ENCODE results near the gene ICA1. TPM values are rescaled to one million over a fixed set of nuclear protein-coding genes. Genes with fewer than 3 reads are reported as not detected.

Gene ICA1
- total RNA-seq, 1 donor from 2014 or later = 10.5 TPM

DNA sequence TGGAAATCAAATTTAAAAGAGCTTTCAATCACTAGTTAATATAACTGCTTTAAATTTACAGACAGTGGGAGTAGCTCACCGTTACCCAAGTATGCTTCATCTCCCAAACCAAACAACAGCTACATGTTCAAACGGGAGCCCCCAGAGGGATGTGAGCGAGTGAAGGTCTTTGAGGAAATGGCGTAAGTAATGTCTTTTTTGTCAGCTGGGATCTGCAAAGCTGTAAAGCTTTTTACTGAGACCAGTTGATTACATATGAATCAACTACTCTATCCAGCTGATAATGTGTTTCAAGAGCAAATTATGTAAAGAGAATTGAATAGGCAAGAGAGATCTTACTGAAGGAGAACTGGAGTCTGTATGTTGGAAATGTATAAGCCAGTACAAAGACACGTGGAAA lies 177.1 kb downstream of the ICA1 start:
- no peak for DNase-seq (ENCODE audit: low read depth)

DNA sequence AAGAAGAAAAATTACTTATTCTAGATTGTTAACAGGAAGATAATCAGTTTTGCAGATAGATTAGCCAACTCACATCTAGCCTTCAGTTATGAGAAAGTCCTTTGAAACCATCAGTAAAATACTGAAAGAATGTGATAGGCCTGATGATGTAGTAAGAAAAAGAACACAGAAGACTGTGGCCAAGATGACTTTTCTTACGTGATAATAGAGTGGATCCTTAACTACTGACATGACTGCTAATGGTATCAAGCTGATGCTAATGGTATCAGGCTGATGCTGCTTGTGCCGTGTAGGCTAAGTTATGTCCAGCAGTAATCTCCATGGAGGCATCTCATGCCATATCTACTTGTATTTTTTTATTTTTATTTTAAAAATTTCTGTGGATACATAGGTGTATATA lies 179.2 kb downstream of the ICA1 start:
- H3K36me3 ChIP-seq (ENCODE audit: control insufficient read depth, insufficient read depth, low read length) = no peaks in the 10 kb centered on the region
- TF ChIP-seq, protein P1, sequence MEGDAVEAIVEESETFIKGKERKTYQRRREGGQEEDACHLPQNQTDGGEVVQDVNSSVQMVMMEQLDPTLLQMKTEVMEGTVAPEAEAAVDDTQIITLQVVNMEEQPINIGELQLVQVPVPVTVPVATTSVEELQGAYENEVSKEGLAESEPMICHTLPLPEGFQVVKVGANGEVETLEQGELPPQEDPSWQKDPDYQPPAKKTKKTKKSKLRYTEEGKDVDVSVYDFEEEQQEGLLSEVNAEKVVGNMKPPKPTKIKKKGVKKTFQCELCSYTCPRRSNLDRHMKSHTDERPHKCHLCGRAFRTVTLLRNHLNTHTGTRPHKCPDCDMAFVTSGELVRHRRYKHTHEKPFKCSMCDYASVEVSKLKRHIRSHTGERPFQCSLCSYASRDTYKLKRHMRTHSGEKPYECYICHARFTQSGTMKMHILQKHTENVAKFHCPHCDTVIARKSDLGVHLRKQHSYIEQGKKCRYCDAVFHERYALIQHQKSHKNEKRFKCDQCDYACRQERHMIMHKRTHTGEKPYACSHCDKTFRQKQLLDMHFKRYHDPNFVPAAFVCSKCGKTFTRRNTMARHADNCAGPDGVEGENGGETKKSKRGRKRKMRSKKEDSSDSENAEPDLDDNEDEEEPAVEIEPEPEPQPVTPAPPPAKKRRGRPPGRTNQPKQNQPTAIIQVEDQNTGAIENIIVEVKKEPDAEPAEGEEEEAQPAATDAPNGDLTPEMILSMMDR (IDR thresholded peaks at IDR 0.05; ENCODE audit: insufficient read depth, low read length, severe bottlenecking) = no peak
- no peak for DNase-seq (ENCODE audit: low read depth)
- FAIRE-seq = no peak
- H3K27me3 ChIP-seq (ENCODE audit: control insufficient read depth, insufficient read depth, low read length) = no peaks in the 10 kb centered on the region
- H3K4me3 ChIP-seq (ENCODE audit: low read depth, low read length) = no peak overlapping the region

More for the DNA sequence above, 177.1 kb downstream of the ICA1 start:
- FAIRE-seq = no peak
- no peak overlapping the region for H3K4me3 ChIP-seq (ENCODE audit: low read depth, low read length)
- TF ChIP-seq, protein P1 (IDR thresholded peaks at IDR 0.05; ENCODE audit: insufficient read depth, low read length, severe bottlenecking) = no peak
- H3K36me3 ChIP-seq (ENCODE audit: control insufficient read depth, insufficient read depth, low read length) = no peaks in the 10 kb centered on the region
- H3K27me3 ChIP-seq (ENCODE audit: control insufficient read depth, insufficient read depth, low read length) = no peaks in the 10 kb centered on the region

DNA sequence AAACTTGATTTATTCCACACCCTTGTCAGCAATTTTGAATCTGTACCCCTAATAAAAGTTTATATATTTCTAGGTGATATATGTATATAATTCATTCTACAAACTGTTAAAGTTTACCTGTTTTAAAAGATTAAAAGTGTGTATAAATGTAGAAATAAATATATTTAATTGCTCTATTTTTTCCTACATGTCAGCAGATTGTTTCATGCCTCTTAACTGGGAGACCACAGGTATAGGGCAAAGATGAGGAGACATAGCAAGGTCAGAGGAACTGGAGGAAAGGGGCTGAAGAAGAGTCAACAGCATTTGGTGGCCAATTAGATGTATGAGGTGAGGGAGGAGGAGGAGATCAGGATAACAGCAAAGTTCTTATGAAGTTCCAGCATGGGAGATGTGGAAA lies 183.5 kb downstream of the ICA1 start:
- H3K27me3 ChIP-seq (ENCODE audit: control insufficient read depth, insufficient read depth, low read length) = no peaks in the 10 kb centered on the region
- FAIRE-seq = no peak
- H3K36me3 ChIP-seq (ENCODE audit: control insufficient read depth, insufficient read depth, low read length) = no peaks in the 10 kb centered on the region
- TF ChIP-seq, protein P1 (IDR thresholded peaks at IDR 0.05; ENCODE audit: insufficient read depth, low read length, severe bottlenecking) = no peak
- DNase-seq (ENCODE audit: low read depth) = no peak
- H3K4me3 ChIP-seq (ENCODE audit: low read depth, low read length) = no peak overlapping the region

DNA sequence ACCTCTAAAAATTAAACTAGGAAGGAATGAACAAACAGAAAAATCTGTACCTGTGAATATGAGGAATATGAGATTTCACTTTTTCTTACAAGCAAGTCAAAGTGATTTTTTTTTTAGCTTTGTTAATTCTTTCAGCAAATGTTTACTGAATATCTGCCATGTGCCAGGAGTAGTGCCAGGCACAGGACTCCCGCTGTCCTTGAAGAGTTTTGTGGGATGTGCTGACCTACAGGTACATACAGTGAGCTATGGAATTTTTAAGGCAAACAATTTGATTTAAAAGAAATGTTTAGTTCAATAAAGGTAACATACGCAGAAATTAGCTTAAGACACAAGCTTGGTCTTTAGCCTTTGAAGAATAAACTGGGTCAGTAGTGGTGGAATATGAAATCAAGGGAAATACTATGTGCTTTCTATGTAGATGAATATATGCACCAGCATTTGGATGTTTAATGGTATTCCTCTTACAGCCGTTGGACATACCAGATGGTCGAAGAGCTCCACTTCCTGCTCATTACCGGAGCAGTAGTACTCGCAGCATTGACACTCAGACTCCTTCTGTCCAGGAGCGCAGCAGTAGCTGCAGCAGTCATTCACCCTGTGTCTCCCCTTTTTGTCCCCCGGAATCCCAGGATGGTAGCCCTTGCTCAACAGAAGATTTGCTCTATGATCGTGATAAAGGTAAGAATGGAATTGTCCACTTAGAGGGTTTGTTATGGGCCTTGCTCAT lies 191.4 kb downstream of the ICA1 start:
- H3K4me3 ChIP-seq (ENCODE audit: low read depth, low read length) = no peak overlapping the region
- no peaks in the 10 kb centered on the region for H3K36me3 ChIP-seq (ENCODE audit: control insufficient read depth, insufficient read depth, low read length)
- no peak for DNase-seq (ENCODE audit: low read depth)
- no peak for FAIRE-seq
- TF ChIP-seq, protein P1 (IDR thresholded peaks at IDR 0.05; ENCODE audit: insufficient read depth, low read length, severe bottlenecking) = no peak
- H3K27me3 ChIP-seq (ENCODE audit: control insufficient read depth, insufficient read depth, low read length) = no peaks in the 10 kb centered on the region

DNA sequence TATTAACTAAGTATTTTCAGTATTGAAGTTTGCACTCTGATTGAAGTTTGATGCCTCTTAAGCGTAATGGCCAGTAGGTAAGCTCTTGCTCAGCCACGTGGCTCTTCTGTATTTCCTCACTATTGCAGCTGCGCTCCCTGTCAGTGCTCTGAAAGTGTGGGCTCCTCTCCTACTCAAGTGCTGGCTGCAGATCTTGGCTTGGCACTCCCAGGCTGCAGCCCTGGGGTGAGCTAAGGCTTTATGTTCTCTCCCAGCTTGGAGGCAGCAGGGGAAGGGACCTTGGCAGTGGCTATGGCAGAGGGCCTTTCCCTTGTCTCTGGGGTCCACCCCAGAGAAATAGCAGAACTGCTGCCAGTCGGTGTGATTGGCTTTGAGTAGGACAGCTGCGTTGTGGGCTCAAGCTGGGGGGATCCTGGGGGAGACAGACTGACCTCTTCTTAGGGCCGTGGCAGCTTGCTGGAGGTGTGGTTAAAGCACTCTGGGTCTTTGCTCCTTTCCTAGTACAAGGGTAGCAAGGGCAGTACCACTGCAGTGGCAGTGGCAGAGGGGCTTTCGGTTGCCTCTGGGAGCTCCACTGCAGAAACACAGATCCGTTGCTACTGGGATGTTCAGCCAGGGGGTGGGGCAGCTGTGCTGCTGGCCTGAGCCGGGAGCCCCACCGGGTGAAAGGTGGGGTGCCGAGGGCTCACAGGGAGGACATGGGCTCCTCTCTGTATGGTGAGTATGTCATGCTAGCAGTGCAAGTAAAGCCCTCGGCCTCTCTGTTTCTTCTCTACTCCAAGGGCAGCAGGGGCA lies 192.9 kb downstream of the ICA1 start:
- Histone ChIP-seq H3K36me3 (ENCODE audit: control insufficient read depth, insufficient read depth, low read length) (no peaks in the 10 kb centered on the region), H3K27me3 (ENCODE audit: control insufficient read depth, insufficient read depth, low read length) (no peaks in the 10 kb centered on the region), H3K4me3 (ENCODE audit: low read depth, low read length) (no peak overlapping the region)
- TF ChIP-seq, protein P1 (IDR thresholded peaks at IDR 0.05; ENCODE audit: insufficient read depth, low read length, severe bottlenecking) = no peak
- FAIRE-seq (no peak), DNase-seq (ENCODE audit: low read depth) (no peak)
